SK-N-MC (cell line): ENCODE data around the gene CAV2.

Experiments
- EZH2 ChIP-seq: fragments of 200-600 bp; sonication (generic); IDR thresholded peaks from one replicate; pipeline ENCODE4 v1.6.1; 2017; ENCODE audit warnings: antibody characterized with exemption
- FOXP2 ChIP-seq: optimal IDR thresholded peaks from 2 replicates; pipeline ENCODE3; 2011; ENCODE audit warnings: mild to moderate bottlenecking, moderate library complexity; ENCODE audit not compliant: insufficient read depth; ENCODE audit errors: extremely low read length, control extremely low read depth
- POLR2AphosphoS5 ChIP-seq: IDR thresholded peaks from 2 replicates; pipeline ENCODE4 v1.6.1; 2012; ENCODE audit warnings: mild to moderate bottlenecking, low read depth, low read length, borderline replicate concordance

GRCh38 chr7:116463956-116464355, 35.6 kb upstream of the CAV2 start:
- TF ChIP-seq EZH2 = no peak
- TF ChIP-seq POLR2AphosphoS5 = no peak
- no peak for TF ChIP-seq FOXP2
